GM10248 (cell line): ENCODE measurements around the gene MEX3A.

Experiments
- CTCF ChIA-PET: fragments of 300-600 bp; sonication (Branson Sonifier 250); formaldehyde crosslinking; extraction: SDS; loops from one replicate; lab custom pipeline; 2021; ENCODE audit warnings: antibody characterized with exemption; lab: Yijun Ruan, JAX
- POLR2A ChIA-PET: fragments of 350-650 bp; sonication (Branson Sonifier 250); formaldehyde crosslinking; extraction: SDS; loops from one replicate; lab custom pipeline; 2020; ENCODE audit warnings: antibody characterized with exemption; lab: Yijun Ruan, JAX
- DNase-seq: peaks from one replicate; pipeline ENCODE4 v3.0.0; 2012; ENCODE audit errors: extremely low spot score
- TF ChIP-seq, protein P1 (sequence below): IDR thresholded peaks from 2 replicates; pipeline ENCODE4 v1.5.1; 2012; ENCODE audit warnings: mild to moderate bottlenecking, low read depth; ENCODE audit errors: extremely low read depth, missing control alignments, control extremely low read depth

MEX3A gene

DNA sequence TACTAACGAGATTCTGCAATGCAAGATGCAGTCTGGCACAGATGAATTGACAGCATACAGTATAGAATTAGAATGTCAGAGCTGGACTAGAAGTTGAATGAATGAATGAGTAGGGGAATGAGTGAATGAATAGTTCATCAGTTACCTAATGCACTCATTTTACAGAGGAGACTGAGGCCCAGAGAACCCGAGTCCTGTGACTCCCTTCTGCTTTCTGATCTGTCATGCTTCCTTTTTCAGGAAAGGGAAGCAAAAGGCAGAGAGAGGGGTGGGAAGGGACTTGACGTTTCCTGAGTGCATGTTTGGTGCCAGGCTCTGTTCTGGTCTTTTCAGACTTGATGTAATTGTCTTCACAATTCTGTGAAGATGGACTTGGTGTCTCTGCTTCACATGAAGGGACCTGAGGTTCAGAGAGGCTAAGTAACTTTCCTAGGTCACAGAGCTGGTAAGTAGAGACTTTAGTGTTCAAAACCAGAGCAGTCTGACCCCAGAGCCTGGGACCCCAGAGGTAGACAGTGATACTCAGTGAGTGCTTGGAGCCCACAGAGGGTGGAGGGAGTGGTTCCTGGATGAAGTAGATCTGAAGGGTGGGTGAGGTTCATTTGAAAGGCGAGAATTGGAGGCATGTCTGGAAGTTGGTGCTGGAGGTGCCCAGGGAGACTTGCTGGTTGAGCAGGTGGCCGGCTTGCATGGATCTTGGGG, 8.0 kb upstream of the MEX3A start:
- CTCF ChIA-PET, result interaction anchor here (1.0 to 29.1 kb wide), 18 partner anchors 9 to 282 kb away, joined by 3 to 1172 read pairs (median 4); partner anchors contain the start of gene LMNA
- TF ChIP-seq, protein P1, sequence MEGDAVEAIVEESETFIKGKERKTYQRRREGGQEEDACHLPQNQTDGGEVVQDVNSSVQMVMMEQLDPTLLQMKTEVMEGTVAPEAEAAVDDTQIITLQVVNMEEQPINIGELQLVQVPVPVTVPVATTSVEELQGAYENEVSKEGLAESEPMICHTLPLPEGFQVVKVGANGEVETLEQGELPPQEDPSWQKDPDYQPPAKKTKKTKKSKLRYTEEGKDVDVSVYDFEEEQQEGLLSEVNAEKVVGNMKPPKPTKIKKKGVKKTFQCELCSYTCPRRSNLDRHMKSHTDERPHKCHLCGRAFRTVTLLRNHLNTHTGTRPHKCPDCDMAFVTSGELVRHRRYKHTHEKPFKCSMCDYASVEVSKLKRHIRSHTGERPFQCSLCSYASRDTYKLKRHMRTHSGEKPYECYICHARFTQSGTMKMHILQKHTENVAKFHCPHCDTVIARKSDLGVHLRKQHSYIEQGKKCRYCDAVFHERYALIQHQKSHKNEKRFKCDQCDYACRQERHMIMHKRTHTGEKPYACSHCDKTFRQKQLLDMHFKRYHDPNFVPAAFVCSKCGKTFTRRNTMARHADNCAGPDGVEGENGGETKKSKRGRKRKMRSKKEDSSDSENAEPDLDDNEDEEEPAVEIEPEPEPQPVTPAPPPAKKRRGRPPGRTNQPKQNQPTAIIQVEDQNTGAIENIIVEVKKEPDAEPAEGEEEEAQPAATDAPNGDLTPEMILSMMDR, result no peak
- POLR2A ChIA-PET, result no interaction called here
- no peak for DNase-seq

DNA sequence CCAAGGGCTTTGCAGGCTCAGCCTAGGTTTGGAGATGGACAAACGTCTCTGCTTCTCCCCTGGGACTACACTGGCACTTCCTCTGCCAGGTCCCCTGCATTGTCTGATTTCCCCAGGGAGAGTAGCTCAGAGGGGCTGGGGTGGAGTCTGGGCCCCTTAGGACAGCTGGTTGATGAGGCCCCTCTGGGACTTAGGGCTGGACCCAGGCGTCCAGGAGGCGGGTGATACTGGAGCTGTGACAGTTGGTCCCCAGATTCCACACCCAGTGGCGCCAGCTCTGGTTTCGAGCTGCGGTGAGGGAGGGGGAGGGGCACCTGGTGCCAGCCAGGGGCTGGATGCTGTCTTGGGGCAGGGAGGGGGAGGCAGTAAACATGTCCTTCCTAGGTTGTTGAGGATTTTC, 7.4 kb upstream of the MEX3A start:
- DNase-seq, result no peak
- TF ChIP-seq, protein P1, result no peak
- POLR2A ChIA-PET, result no interaction called here
- CTCF ChIA-PET, result interaction anchor here (0.9 to 29.1 kb wide), 10 partner anchors 10 to 229 kb away, joined by 3 to 1172 read pairs (median 6); partner anchors contain the start of gene LMNA

DNA sequence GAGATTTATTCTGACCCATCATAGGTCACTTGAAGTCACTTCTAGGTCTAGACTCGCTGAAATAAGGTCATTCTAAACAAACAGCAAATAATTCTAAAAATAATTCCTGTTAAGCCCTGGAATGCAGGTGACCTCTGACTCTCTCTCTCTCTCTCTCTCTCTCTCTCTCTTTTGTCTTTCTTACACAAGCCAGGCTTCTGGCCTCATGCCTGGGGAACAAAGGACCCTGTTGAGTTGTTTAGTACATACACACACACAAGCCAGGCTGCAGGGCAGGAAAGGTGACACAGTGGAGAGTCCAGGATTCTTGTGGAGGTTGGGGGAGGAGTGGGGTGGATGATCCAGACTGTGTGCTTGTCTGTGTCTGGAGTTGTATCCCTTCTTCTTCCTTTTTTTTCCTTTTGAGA, 4.0 kb upstream of the MEX3A start:
- POLR2A ChIA-PET, result no interaction called here
- no peak for DNase-seq
- TF ChIP-seq, protein P1, result no peak
- CTCF ChIA-PET, result interaction anchor here (1.5 to 29.1 kb wide), 2 partner anchors 20 to 38 kb away, joined by 3 to 1172 read pairs; partner anchors contain the start of gene LMNA

DNA sequence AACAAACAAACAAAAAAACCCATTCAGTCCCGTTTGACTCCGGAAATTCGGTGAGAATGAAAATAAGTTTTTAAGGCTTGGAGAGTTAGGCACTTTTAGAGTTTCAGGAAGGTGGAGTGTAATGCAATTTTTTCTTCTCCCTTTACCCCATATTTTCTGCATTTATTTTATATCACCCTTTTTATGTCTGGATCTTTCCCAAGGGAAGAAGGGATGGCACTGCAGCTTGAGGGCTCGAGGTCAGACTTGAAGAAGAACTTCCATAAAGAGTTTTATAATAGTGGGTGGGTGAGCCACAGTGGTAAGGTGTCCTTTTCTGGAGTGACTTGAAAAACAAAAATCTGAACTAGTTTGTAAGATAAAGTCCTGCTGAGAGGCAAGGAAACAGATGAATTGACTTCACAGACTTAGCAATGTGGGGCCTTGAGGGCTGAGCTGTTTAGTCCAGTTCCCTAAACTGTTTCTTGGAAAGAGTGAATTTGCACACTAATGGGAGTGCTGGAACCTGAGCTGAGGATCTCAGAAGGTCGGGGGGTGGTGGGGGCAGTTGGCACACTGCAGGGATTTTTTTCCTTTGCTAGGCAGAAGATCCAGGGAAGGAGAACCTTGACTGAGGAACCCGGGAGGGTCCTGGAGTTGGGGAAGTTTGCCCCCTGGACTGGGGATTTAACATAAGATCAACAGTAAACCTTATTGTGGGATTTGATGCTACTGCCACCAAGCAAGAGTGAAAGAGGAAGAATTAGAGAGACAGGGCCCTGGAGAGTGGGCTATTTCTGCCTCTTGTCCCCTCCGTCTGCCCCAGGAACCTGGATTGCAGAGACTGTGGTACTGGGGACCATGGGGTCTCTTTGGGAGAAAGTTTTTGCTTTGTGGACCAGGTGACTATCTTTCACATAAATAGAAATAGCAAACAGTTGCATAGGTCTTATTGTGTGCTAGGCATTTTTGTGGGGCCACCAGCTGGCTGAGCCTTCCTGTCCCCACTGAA, 1.8 kb upstream of the MEX3A start:
- ChIA-PET CTCF (interaction anchor here (0.8 to 29.1 kb wide), 8 partner anchors 8 to 141 kb away, joined by 3 to 1172 read pairs (median 5); partner anchors contain the start of gene LMNA), POLR2A (interaction anchor here (0.6 kb wide), 1 partner anchor 94 kb away, joined by 4 read pairs; no protein-coding TSS in a partner anchor)
- TF ChIP-seq, protein P1, result no peak
- no peak for DNase-seq

DNA sequence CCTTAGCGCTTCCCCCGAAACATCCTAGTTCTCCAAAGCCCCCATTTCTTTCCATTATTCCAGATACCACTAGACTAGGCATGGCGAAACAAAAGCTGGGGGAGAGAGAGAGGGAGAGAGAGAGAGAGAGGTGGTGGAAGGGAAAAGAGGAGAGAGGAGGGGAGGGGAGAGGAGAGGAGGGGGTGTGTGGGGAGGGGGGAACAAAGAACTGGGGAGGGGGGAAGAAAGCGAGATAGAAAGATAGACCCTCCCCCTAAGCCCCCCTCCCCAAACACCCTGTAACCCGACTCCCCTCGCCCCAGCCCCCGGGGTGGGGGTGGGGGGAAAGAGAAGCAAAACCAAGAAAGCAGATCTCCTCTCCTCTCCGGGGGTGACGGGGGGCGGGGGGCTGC, 352 bp downstream of the MEX3A start:
- no peak for DNase-seq
- CTCF ChIA-PET, result interaction anchor here (1.3 to 29.1 kb wide), 4 partner anchors 9 to 43 kb away, joined by 3 to 1172 read pairs (median 14); partner anchors contain the start of gene LMNA
- TF ChIP-seq, protein P1, result no peak
- POLR2A ChIA-PET, result no interaction called here

DNA sequence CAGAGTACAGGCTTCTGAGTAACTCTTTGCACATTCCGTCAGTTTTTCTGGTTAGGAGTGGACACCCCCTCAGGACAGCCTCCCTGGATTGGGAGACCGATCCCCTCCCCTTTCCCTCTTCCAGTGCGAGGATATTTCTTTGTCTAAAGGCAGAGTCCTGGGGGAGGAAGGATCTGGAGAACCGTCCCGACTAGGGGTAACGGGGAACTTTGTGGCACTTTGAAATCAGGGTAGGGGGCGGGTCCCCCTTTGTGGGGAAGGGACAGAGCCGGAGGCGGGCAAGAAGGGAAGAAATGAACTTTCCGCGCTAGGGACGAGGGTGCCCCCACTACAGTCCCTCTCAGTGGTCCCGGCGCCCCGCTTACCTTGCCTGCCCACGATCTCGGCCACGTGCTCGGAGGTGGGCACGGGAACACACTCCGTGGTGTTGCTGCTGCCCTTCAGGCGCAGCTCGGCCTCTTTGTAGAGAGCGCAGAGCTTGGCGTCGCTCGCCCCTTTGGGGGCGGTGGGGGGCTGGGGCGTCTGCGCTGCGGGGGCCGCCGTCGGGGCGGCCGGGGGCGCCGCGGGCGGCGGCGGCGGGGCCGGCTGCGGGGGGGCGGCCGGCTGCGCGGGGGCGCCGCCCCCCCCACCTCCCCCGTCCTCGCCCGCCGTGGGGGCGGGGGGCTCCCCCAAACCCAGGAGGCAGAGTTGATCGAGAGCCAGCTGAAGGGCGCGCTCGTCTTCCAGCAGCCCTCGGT, 917 bp downstream of the MEX3A start:
- ChIA-PET POLR2A (no interaction called here), CTCF (interaction anchor here (1.3 to 29.1 kb wide), 4 partner anchors 10 to 43 kb away, joined by 3 to 1172 read pairs (median 14); partner anchors contain the start of gene LMNA)
- TF ChIP-seq, protein P1, result no peak
- DNase-seq, result no peak
